HG03378 (cell line): ENCODE measurements around the gene ARHGAP15.

Source experiments
- ATAC-seq: cut with Tn5 transposase; IDR thresholded peaks from one replicate; pipeline ENCODE4 v1.9.1; 2021; ENCODE audit warnings: mild to moderate bottlenecking, moderate library complexity; ENCODE audit not compliant: unreplicated experiment

The ARHGAP15 gene

DNA sequence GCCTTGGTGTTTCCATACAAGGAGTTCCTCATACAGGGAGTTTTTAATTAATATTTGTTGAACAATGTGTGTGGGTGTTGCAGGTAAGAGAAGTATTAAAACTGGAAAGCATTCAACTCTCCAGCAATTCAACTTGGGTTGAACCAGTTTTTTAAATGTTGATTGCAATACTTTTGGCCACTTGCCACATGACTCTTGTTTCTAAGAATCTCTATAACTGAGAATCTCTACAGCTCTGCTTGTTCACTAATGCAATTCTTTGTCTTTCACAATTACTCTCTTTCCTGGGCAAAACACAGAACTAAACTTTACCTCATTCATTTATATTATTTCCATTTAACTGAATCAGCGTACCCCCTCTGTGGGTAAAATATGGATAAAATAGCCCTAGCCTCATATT lies 429.4 kb downstream of the ARHGAP15 start:
- no peak for ATAC-seq

DNA sequence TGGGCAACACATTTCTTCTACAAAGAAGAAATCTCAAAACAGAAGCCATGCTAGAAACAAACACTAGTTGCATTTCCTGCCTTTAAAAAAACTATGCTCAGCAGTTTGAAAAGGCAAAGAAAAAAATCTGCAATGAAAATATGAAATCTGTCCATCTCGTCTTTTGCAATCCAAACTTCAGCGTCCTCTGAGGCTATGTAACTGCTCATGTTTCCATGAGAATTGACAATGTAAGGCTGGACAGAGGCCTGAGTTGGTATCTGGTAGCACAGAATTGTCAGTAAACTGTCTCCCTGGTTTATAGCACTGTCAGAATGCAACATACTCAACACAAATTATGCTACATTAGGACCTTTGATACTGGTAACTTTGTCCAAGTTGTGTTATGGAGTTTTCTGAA lies 429.9 kb downstream of the ARHGAP15 start:
- no peak for ATAC-seq

- ATAC-seq = no peak
Measured at GRCh38 chr2:143560724-143561123, 431.5 kb downstream of the ARHGAP15 start.

DNA sequence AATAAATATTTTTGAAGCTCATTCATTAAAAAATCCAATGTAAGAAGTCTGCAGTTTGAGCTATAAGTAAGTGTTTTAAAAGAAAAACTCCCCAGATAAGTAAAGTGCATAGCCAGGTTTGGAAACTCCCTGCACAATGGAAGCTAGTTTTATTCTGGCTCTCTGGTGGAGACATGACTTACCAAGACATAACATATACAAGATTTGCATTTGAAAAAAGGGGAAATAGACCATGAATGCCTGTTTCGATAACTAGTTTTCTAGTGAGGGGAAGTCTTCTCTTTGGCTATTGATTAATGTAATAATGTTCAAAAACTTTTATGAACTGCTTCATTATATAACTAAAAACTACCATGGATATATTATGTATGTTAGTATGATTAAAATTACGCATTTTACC lies 435.2 kb downstream of the ARHGAP15 start:
- ATAC-seq = peak; percentile 98

DNA sequence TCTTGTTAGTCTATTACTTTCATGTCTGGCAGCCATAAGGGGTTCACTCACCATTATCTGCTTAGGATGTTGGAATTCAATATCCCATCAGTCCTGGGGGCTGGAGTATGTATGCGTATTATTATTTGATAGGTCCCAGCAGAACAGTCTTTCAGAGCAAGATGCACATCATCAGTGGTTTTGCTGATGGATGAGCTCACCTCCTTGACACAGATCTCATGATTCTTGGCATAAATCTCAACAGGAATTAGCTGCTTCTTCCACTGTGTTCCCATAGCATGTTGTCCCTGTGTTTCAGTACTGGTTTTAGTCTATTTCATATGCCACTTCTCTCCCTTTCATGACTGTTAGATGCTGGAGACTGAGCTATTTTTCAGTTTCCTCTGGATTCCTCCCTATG lies 442.5 kb downstream of the ARHGAP15 start:
- ATAC-seq = no peak

GRCh38 chr2:143572421-143572820 lies 443.2 kb downstream of the ARHGAP15 start:
- ATAC-seq = no peak

- ATAC-seq = no peak
Measured at GRCh38 chr2:143574069-143574468, 444.9 kb downstream of the ARHGAP15 start.

DNA sequence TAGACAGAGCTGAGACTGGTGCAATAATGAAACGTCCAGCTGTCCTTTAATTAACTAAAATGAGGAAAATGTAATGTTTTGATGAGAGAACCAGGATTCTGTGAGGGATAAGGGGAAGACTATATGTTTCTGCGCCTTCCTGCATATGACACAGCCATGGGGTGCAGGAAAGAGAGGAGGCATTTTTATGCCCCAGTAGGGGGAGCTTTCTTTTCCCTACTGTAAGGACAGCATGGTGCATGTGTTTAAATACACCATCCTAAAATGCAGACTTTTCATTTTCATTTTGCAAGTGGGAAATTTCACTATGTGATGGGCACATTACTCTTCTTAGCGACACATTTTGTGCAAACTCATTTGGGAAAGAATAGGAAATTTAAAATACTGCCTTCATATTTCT lies 446.1 kb downstream of the ARHGAP15 start:
- ATAC-seq = no peak

DNA sequence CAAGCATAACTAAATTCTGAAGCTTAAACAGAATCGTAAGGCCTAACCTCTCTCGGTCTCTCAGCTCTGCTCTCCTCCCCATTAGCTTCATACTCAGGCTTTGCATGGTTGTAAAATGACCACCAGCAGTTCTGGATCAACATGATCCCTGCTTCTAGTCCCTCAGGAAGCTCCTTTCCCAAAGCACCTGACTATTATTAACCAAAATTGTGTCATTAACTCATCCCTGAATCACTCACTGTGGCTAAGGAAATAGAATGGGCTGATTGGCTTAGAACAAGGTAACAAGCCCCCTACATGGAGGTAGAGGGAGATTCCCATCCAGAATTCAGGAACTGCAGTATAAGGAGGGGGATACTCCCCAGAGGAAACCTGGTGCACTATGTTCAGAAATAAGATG lies 448.3 kb downstream of the ARHGAP15 start:
- ATAC-seq = no peak

- ATAC-seq = no peak
Measured at GRCh38 chr2:143579456-143579855, 450.2 kb downstream of the ARHGAP15 start.

- no peak for ATAC-seq
Measured at GRCh38 chr2:143581134-143581533, 451.9 kb downstream of the ARHGAP15 start.

- no peak for ATAC-seq
Measured at GRCh38 chr2:143582046-143582747, 453.0 kb downstream of the ARHGAP15 start.

DNA sequence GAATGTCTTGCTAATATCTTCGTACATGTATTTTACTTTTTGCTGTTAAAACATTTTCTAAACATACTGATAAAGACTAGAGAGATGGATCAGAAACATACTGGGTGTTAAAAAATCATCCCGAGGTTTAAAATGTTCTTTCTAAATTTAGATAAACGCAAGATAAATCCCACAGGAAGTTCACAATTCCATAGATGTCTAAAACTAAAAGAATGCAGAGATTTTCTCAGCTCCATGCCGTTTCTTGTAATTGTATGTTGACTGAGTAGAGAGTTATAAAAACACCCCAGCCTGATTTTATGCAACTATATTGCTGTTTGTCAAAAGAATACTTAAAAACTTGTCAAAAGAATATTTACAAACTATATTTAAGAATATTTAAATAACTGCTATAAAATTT lies 455.7 kb downstream of the ARHGAP15 start:
- ATAC-seq = no peak

GRCh38 chr2:143586119-143586518 lies 456.9 kb downstream of the ARHGAP15 start:
- ATAC-seq = no peak

- no peak for ATAC-seq
Measured at GRCh38 chr2:143588746-143589145, 459.5 kb downstream of the ARHGAP15 start.

- no peak for ATAC-seq
Measured at GRCh38 chr2:143594161-143594560, 464.9 kb downstream of the ARHGAP15 start.

DNA sequence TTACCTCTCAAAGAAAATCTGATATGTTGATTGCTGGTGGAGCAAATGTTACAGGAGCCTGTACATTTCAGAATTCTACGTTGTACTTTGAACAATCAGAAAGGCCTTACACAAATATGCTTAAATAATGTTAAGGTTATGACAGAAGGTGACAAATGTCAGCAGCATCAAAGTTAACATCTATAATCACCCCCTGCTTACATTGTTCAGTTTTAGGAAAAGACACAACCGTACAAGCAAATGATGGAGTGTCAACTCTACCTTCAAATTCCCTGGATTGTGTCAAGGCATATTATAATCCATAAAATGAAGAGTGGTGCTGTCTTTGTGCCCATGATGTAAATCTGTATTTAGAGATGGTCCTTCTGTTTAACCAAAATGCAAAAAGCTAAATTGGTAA lies 465.5 kb downstream of the ARHGAP15 start:
- no peak for ATAC-seq

- no peak for ATAC-seq
Measured at GRCh38 chr2:143600116-143600515, 470.9 kb downstream of the ARHGAP15 start.

- no peak for ATAC-seq
Measured at GRCh38 chr2:143601828-143602227, 472.6 kb downstream of the ARHGAP15 start.

DNA sequence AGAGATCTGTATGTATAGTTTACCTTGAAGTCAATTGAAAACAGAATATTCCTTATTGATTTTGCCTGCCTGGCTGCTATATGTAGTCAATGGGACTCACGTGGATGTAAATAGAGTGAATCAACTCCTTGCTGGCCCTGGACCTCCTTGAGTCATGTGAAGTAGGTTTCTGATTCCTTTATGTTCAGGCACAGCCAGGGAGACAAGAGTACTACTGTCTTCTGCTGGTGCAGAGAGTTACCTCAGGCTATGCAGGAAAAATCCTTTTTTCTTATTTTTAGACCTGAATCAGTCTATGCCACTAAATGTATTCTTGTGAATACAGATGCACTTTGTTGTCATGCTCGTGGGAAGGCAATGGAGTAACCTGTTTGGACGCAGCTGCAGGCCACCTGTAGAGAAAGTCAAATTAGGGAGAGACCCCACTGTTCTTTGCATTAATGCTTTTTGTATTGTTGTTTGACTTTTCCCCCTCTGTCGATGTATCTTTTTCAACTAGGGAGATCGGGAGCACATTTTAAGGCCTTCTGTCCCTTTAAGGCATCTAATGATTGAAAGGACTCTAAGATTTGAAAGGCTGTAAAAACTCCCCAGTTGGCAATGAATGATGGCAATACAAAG lies 473.9 kb downstream of the ARHGAP15 start:
- ATAC-seq = no peak

DNA sequence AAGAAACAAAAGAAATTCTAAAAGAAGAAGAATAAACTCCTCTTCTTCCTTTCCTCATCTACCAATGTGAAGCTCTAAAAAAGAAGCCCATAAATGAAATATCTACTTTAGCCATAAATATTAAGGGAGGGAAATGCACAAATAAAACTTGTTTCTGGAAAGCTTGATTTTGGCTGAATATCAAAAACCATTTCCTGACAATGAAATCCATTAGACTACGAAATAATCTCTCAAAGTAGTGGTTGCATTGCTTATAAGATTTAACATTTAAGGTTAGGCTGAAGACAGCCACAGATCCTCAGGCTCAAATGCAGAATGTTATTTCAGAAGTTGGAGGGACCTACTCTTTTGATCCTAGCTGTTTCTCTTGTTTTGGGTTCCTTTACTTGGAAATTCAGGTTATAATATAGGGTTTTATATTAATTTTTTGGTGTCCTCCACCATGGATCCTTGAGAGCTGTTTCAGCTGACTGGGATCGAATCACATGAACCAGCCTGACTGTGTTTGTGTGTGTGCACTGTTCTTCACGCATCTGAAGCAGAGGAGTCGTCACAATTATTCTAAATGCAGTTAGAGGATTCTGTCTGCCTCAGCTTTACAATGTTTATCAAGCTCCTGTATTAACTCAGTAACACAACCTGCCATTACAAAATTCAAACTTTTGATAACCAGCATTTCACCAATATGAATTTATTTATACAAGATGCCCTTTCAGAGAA lies 474.8 kb downstream of the ARHGAP15 start:
- ATAC-seq = no peak

DNA sequence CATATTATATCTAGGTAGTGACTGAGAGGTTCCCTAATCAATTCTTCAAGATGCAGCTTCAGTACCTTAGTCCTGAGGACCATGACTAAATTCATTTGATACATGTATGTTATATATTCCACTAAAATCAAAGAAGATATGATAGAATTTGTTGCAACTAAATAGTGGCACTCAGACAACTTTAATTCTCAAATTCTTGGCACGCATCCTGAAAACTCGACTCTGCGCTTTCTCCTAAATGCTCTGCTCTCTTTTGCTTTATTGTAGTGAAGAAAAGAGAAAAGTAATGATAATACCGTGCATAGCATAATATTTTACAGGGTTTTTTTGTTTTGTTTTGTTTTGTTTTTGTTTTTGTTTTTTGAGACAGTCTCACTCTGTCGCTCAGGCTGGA lies 475.3 kb downstream of the ARHGAP15 start:
- no peak for ATAC-seq
